GM18909 (cell line): ENCODE data around the gene WDR35.

Source experiments
- ATAC-seq: cut with Tn5 transposase; IDR thresholded peaks from one replicate; pipeline ENCODE4 v1.9.1; 2021; ENCODE audit warnings: mild to moderate bottlenecking; ENCODE audit not compliant: unreplicated experiment, poor library complexity

The WDR35 gene

GRCh38 chr2:20012032-20012281, 22.1 kb upstream of the WDR35 start:
- ATAC-seq: no peak

GRCh38 chr2:20011276-20012031, 21.5 kb upstream of the WDR35 start:
- ATAC-seq: no peak

- no peak for ATAC-seq
These were observed 18.8 kb upstream of the WDR35 start for GRCh38 chr2:20008703-20009102.

- no peak for ATAC-seq
These were observed 16.1 kb upstream of the WDR35 start for GRCh38 chr2:20005891-20006470.

GRCh38 chr2:20005067-20005627, 15.2 kb upstream of the WDR35 start:
- ATAC-seq: no peak

- ATAC-seq: no peak
These were observed 11.5 kb upstream of the WDR35 start for GRCh38 chr2:20001361-20001863.

- no peak for ATAC-seq
These were observed 3.8 kb upstream of the WDR35 start for GRCh38 chr2:19993731-19994130.

- no peak for ATAC-seq
These were observed 2.0 kb upstream of the WDR35 start for GRCh38 chr2:19991895-19992294.

GRCh38 chr2:19990416-19990728, 467 bp upstream of the WDR35 start:
- no peak for ATAC-seq

GRCh38 chr2:19989342-19989666, 601 bp downstream of the WDR35 start:
- no peak for ATAC-seq

GRCh38 chr2:19988600-19988999, 1.3 kb downstream of the WDR35 start:
- no peak for ATAC-seq

GRCh38 chr2:19987936-19988335, 2.0 kb downstream of the WDR35 start:
- ATAC-seq: peak; percentile 85

- no peak for ATAC-seq
These were observed 7.6 kb downstream of the WDR35 start for GRCh38 chr2:19982268-19982667.

- no peak for ATAC-seq
These were observed 10.0 kb downstream of the WDR35 start for GRCh38 chr2:19979932-19980331.

GRCh38 chr2:19973466-19973865, 16.4 kb downstream of the WDR35 start:
- ATAC-seq: no peak

GRCh38 chr2:19971691-19972090, 18.2 kb downstream of the WDR35 start:
- no peak for ATAC-seq

- no peak for ATAC-seq
These were observed 26.5 kb downstream of the WDR35 start for GRCh38 chr2:19963386-19963785.

- peak; percentile 97 for ATAC-seq
These were observed 34.1 kb downstream of the WDR35 start for GRCh38 chr2:19955544-19956422.

GRCh38 chr2:19949071-19949470, 40.8 kb downstream of the WDR35 start:
- no peak for ATAC-seq

- no peak for ATAC-seq
These were observed 42.5 kb downstream of the WDR35 start for GRCh38 chr2:19947184-19947940.
